DOHH2 (cell line): ENCODE measurements around the gene ADCY10.

Experiments
- H3F3A ChIP-seq: fragments of 200-600 bp; sonication (generic), shearing (Covaris generic); 2 replicates; pipeline ENCODE4 v1.6.0; 2016; ENCODE audit warnings: antibody characterized with exemption, mild to moderate bottlenecking; ENCODE audit not compliant: control insufficient read depth, insufficient read depth
- H3K27ac ChIP-seq: fragments of 200-600 bp; sonication (generic); 2 replicates; pipeline ENCODE4 v1.5.1; 2014; ENCODE audit warnings: low read depth, mild to moderate bottlenecking, low read length, moderate library complexity
- H3K27me3 ChIP-seq: fragments of 200-600 bp; sonication (generic); 2 replicates; pipeline ENCODE4 v1.6.1; 2014; ENCODE audit warnings: mild to moderate bottlenecking, low read length, mixed read lengths; ENCODE audit not compliant: control insufficient read depth
- H3K36me3 ChIP-seq: fragments of 200-600 bp; sonication (generic); 2 replicates; pipeline ENCODE4 v1.6.1; 2014; ENCODE audit warnings: mild to moderate bottlenecking, low read length, moderate library complexity, mixed read lengths; ENCODE audit not compliant: control insufficient read depth
- H3K4me1 ChIP-seq: fragments of 200-600 bp; sonication (generic); 2 replicates; pipeline ENCODE4 v1.6.1; 2014; ENCODE audit warnings: mild to moderate bottlenecking, low read length, mixed read lengths; ENCODE audit not compliant: control insufficient read depth
- H3K4me2 ChIP-seq: fragments of 200-600 bp; sonication (generic); 2 replicates; pipeline ENCODE4 v1.6.0; 2014; ENCODE audit warnings: mild to moderate bottlenecking, low read length, moderate library complexity
- H3K4me3 ChIP-seq: fragments of 200-600 bp; sonication (generic); 2 replicates; pipeline ENCODE4 v1.5.1; 2014; ENCODE audit warnings: mild to moderate bottlenecking, low read length, mixed read lengths
- H3K79me2 ChIP-seq: fragments of 200-600 bp; sonication (generic); 2 replicates; pipeline ENCODE4 v1.6.1; 2014; ENCODE audit warnings: mild to moderate bottlenecking, low read length, mixed read lengths; ENCODE audit not compliant: control insufficient read depth
- H3K9me2 ChIP-seq: fragments of 200-600 bp; sonication (generic); replicated peaks from 2 replicates; pipeline ENCODE4 v1.6.1; 2014; ENCODE audit warnings: mild to moderate bottlenecking, low read length, mixed read lengths; ENCODE audit not compliant: control insufficient read depth
- H3K9me3 ChIP-seq: fragments of 200-600 bp; sonication (generic); 2 replicates; pipeline ENCODE4 v1.6.1; 2014; ENCODE audit warnings: antibody characterized with exemption, low read length, mixed read lengths; ENCODE audit not compliant: control insufficient read depth, insufficient read depth
- H4K20me1 ChIP-seq: fragments of 200-600 bp; sonication (generic); 2 replicates; pipeline ENCODE4 v1.6.0; 2014; ENCODE audit warnings: low read depth, mild to moderate bottlenecking, antibody characterized with exemption, low read length, moderate library complexity; ENCODE audit not compliant: control insufficient read depth, insufficient read depth
- CTCF ChIP-seq: fragments of 200-600 bp; sonication (generic); IDR thresholded peaks from one replicate; pipeline ENCODE4 v1.5.1; 2014; ENCODE audit warnings: antibody characterized with exemption, mild to moderate bottlenecking, low read depth, low read length; ENCODE audit not compliant: poor library complexity, severe bottlenecking
- EZH2phosphoT487 ChIP-seq: fragments of 200-600 bp; sonication (generic); IDR thresholded peaks from 2 replicates; pipeline ENCODE4 v1.6.1; 2017; ENCODE audit warnings: borderline replicate concordance, mild to moderate bottlenecking, antibody characterized with exemption, low read length, moderate library complexity, mixed read lengths

Gene ADCY10

GRCh38 chr1:167764458-167765330, 149.2 kb downstream of the ADCY10 start:
- Histone ChIP-seq H3K4me1 (no peaks in the 10 kb centered on the region), H3K27ac (no peak overlapping the region), H3K79me2 (peaks cover 22% of the 10 kb centered on the region), H3K9me2 (no peaks in the 10 kb centered on the region; the same call in 1 of the 2 replicates), H3K9me3 (no peaks in the 10 kb centered on the region), H3K4me2 (no peak overlapping the region), H4K20me1 (no peaks in the 10 kb centered on the region), H3K27me3 (no peaks in the 10 kb centered on the region), H3K36me3 (peaks cover 27% of the 10 kb centered on the region), H3K4me3 (no peak overlapping the region), H3F3A (no peaks in the 10 kb centered on the region)
- TF ChIP-seq CTCF (no peak), EZH2phosphoT487 (no peak)

GRCh38 chr1:167763525-167764220, 150.3 kb downstream of the ADCY10 start:
- Histone ChIP-seq H4K20me1 (no peaks in the 10 kb centered on the region), H3K9me3 (no peaks in the 10 kb centered on the region), H3K4me3 (no peak overlapping the region), H3K27me3 (no peaks in the 10 kb centered on the region), H3K4me1 (peaks cover under 1% of the 10 kb centered on the region), H3K4me2 (no peak overlapping the region), H3K9me2 (no peaks in the 10 kb centered on the region; the same call in 1 of the 2 replicates), H3F3A (no peaks in the 10 kb centered on the region), H3K27ac (no peak overlapping the region), H3K79me2 (peaks cover 32% of the 10 kb centered on the region), H3K36me3 (peaks cover 23% of the 10 kb centered on the region)
- no peak for TF ChIP-seq CTCF
- no peak for TF ChIP-seq EZH2phosphoT487

GRCh38 chr1:167762061-167762746, 151.7 kb downstream of the ADCY10 start:
- Histone ChIP-seq H3K79me2 (peaks cover 46% of the 10 kb centered on the region), H4K20me1 (no peaks in the 10 kb centered on the region), H3K36me3 (peaks cover 14% of the 10 kb centered on the region), H3K4me3 (no peak overlapping the region), H3K27me3 (no peaks in the 10 kb centered on the region), H3K4me2 (no peak overlapping the region), H3K4me1 (peaks cover 15% of the 10 kb centered on the region), H3K9me3 (no peaks in the 10 kb centered on the region), H3K27ac (no peak overlapping the region), H3F3A (no peaks in the 10 kb centered on the region), H3K9me2 (no peaks in the 10 kb centered on the region; the same call in 1 of the 2 replicates)
- TF ChIP-seq EZH2phosphoT487 (no peak), CTCF (no peak)
